WTC11 (cell line): ENCODE data around the gene SLC39A13. TPM values are rescaled to one million over a fixed set of nuclear protein-coding genes. Genes with fewer than 3 reads are reported as not detected.
A peak's percentile ranks its signal among the peaks of the same experiment; 100 is the strongest.

Source experiments
- ATAC-seq: fragments of 200-7000 bp; cut with Tn5 transposase; 2 replicates; pipeline ENCODE4 v1.10.0; 2021; ENCODE audit warnings: mild to moderate bottlenecking, moderate library complexity
- CTCF ChIA-PET: fragments of 300-600 bp; sonication (Branson Sonifier 250); formaldehyde crosslinking; loops from one replicate; lab custom pipeline; 2021; ENCODE audit warnings: antibody characterized with exemption; lab: Charles Lee
- POLR2A ChIA-PET: fragments of 350-600 bp; sonication (Branson Sonifier 250); formaldehyde crosslinking; loops from one replicate; lab custom pipeline; 2021; ENCODE audit warnings: antibody characterized with exemption; lab: Charles Lee
- DNase-seq: peaks from one replicate; pipeline ENCODE4 v3.0.0; 2021; ENCODE audit warnings: low spot score
- H3K27ac Mint-ChIP-seq: 2 replicates; pipeline ENCODE4 v1.8.0; 2021; ENCODE audit warnings: mixed read lengths
- H3K27me3 Mint-ChIP-seq: 2 replicates; pipeline ENCODE4 v1.8.0; 2021; ENCODE audit warnings: low read depth, mild to moderate bottlenecking, moderate library complexity, mixed read lengths
- H3K36me3 Mint-ChIP-seq: 2 replicates; pipeline ENCODE4 v1.8.0; 2021; ENCODE audit warnings: mixed read lengths
- H3K4me1 Mint-ChIP-seq: 2 replicates; pipeline ENCODE4 v1.8.0; 2022; ENCODE audit warnings: mixed read lengths
- H3K4me3 Mint-ChIP-seq: 2 replicates; pipeline ENCODE4 v1.8.0; 2021; ENCODE audit warnings: mild to moderate bottlenecking, moderate library complexity, mixed read lengths
- H3K9me3 Mint-ChIP-seq: 2 replicates; pipeline ENCODE4 v1.8.0; 2021; ENCODE audit warnings: mixed read lengths
- CBFB ChIP-seq: sonication (generic); formaldehyde crosslinking; IDR thresholded peaks from 2 replicates; pipeline ENCODE4 v1.8.1; 2022; ENCODE audit warnings: mild to moderate bottlenecking, low read depth, missing genetic modification reagents
- CREB1 ChIP-seq: sonication (generic); formaldehyde crosslinking; IDR thresholded peaks from 2 replicates; pipeline ENCODE4 v1.8.0; 2023; ENCODE audit warnings: mild to moderate bottlenecking, missing genetic modification reagents
- EMX1 ChIP-seq: fragments of 250-450 bp; sonication (Bioruptor Pico); IDR thresholded peaks from 2 replicates; pipeline ENCODE4 v1.8.0; 2021; ENCODE audit warnings: mild to moderate bottlenecking
- ESRRA ChIP-seq: sonication (generic); formaldehyde crosslinking; IDR thresholded peaks from 2 replicates; pipeline ENCODE4 v1.8.1; 2022; ENCODE audit warnings: mild to moderate bottlenecking, missing genetic modification reagents, borderline replicate concordance
- ETV6 ChIP-seq: sonication (generic); formaldehyde crosslinking; IDR thresholded peaks from 2 replicates; pipeline ENCODE4 v1.8.1; 2022; ENCODE audit warnings: mild to moderate bottlenecking, missing genetic modification reagents
- FOXK1 ChIP-seq: sonication (generic); formaldehyde crosslinking; IDR thresholded peaks from 2 replicates; pipeline ENCODE4 v1.8.0; 2022; ENCODE audit warnings: mild to moderate bottlenecking, moderate library complexity, missing genetic modification reagents
- FOXP4 ChIP-seq: sonication (generic); formaldehyde crosslinking; IDR thresholded peaks from 2 replicates; pipeline ENCODE4 v1.8.0; 2022; ENCODE audit warnings: mild to moderate bottlenecking, missing genetic modification reagents
- GABPB1 ChIP-seq: sonication (generic); formaldehyde crosslinking; IDR thresholded peaks from 2 replicates; pipeline ENCODE4 v1.8.1; 2023; ENCODE audit warnings: mild to moderate bottlenecking, missing genetic modification reagents
- GRHL2 ChIP-seq: fragments of 250-450 bp; sonication (Bioruptor Pico); IDR thresholded peaks from 2 replicates; pipeline ENCODE4 v1.8.0; 2022; ENCODE audit warnings: mild to moderate bottlenecking, moderate library complexity; ENCODE audit not compliant: insufficient replicate concordance, severe bottlenecking
- JAZF1 ChIP-seq: fragments of 250-450 bp; sonication (Bioruptor Pico); IDR thresholded peaks from 2 replicates; pipeline ENCODE4 v1.9.0; 2021; ENCODE audit warnings: moderate library complexity, mild to moderate bottlenecking, inconsistent platforms
- JUN ChIP-seq: sonication (generic); formaldehyde crosslinking; IDR thresholded peaks from 2 replicates; pipeline ENCODE4 v1.8.0; 2023; ENCODE audit warnings: mild to moderate bottlenecking, missing genetic modification reagents
- NR2C2 ChIP-seq: sonication (generic); formaldehyde crosslinking; IDR thresholded peaks from 2 replicates; pipeline ENCODE4 v1.8.0; 2022; ENCODE audit warnings: mild to moderate bottlenecking, missing genetic modification reagents
- RELA ChIP-seq: sonication (generic); formaldehyde crosslinking; IDR thresholded peaks from 2 replicates; pipeline ENCODE4 v1.8.1; 2022; ENCODE audit warnings: missing genetic modification reagents, mild to moderate bottlenecking, borderline replicate concordance
- ZNF281 ChIP-seq: sonication (generic); formaldehyde crosslinking; IDR thresholded peaks from 2 replicates; pipeline ENCODE4 v1.8.0; 2023; ENCODE audit warnings: mild to moderate bottlenecking, missing genetic modification reagents
- ZNF317 ChIP-seq: sonication (generic); formaldehyde crosslinking; IDR thresholded peaks from 2 replicates; pipeline ENCODE4 v1.8.1; 2023; ENCODE audit warnings: low read depth, mild to moderate bottlenecking, moderate library complexity, missing genetic modification reagents, borderline replicate concordance
- total RNA-seq: library from RNA; stranded (reverse); gene quantifications from 3 replicates; pipeline ENCODE4 v1.2.3, GENCODE V29; 2021
- TF ChIP-seq, protein P1 (sequence below): sonication (generic); formaldehyde crosslinking; IDR thresholded peaks from 2 replicates; pipeline ENCODE4 v1.8.0; 2022; ENCODE audit warnings: mild to moderate bottlenecking, missing genetic modification reagents
- TF ChIP-seq, protein P2 (sequence below): sonication (generic); formaldehyde crosslinking; IDR thresholded peaks from 2 replicates; pipeline ENCODE4 v1.8.0; 2022; ENCODE audit warnings: mild to moderate bottlenecking, missing genetic modification reagents
- TF ChIP-seq, protein P3 (sequence below): fragments of 250-450 bp; sonication (Bioruptor Pico); IDR thresholded peaks from 2 replicates; pipeline ENCODE4 v1.9.0; 2021; ENCODE audit warnings: moderate library complexity, mild to moderate bottlenecking, inconsistent platforms, borderline replicate concordance
- TF ChIP-seq, protein P4 (sequence below): sonication (generic); formaldehyde crosslinking; IDR thresholded peaks from 2 replicates; pipeline ENCODE4 v1.8.1; 2022; ENCODE audit warnings: low read depth, mild to moderate bottlenecking, moderate library complexity, missing genetic modification reagents, borderline replicate concordance
- TF ChIP-seq, protein P5 (sequence below): sonication (generic); formaldehyde crosslinking; IDR thresholded peaks from 2 replicates; pipeline ENCODE4 v1.8.1; 2023; ENCODE audit warnings: mild to moderate bottlenecking, missing genetic modification reagents

Gene SLC39A13
- total RNA-seq, 1 experiment from 2014 or later: 38.2 TPM

GRCh38 chr11:47442514-47442913, 34.1 kb downstream of the SLC39A13 start:
- DNase-seq (no peak), ATAC-seq (no peak)
- H3K4me1 Mint-ChIP-seq: no peaks in the 10 kb centered on the region
- no peak for TF ChIP-seq ESRRA (CRISPR knock-in tag)
- no peak for TF ChIP-seq EMX1 (CRISPR knock-in tag)
- no peak for TF ChIP-seq GABPB1 (CRISPR knock-in tag)
- no peak for TF ChIP-seq ZNF317 (CRISPR knock-in tag)
- TF ChIP-seq, protein P1, sequence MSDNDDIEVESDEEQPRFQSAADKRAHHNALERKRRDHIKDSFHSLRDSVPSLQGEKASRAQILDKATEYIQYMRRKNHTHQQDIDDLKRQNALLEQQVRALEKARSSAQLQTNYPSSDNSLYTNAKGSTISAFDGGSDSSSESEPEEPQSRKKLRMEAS (CRISPR knock-in tag): no peak
- no peak for TF ChIP-seq CREB1 (CRISPR knock-in tag)
- TF ChIP-seq FOXP4 (CRISPR knock-in tag): no peak
- TF ChIP-seq, protein P2, sequence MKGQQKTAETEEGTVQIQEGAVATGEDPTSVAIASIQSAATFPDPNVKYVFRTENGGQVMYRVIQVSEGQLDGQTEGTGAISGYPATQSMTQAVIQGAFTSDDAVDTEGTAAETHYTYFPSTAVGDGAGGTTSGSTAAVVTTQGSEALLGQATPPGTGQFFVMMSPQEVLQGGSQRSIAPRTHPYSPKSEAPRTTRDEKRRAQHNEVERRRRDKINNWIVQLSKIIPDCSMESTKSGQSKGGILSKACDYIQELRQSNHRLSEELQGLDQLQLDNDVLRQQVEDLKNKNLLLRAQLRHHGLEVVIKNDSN (CRISPR knock-in tag): no peak
- TF ChIP-seq ZNF281: no peak
- TF ChIP-seq NR2C2 (CRISPR knock-in tag): no peak
- no peak for TF ChIP-seq JUN
- TF ChIP-seq, all 79 proteins: peak for 0
- Mint-ChIP-seq H3K36me3 (no peaks in the 10 kb centered on the region), H3K4me3 (no peak overlapping the region), H3K27ac (no peak overlapping the region), H3K27me3 (no peaks in the 10 kb centered on the region), H3K9me3 (no peaks in the 10 kb centered on the region)
- CTCF ChIA-PET: interaction anchor here (0.6 to 2.3 kb wide), 5 partner anchors 9 to 109 kb away, joined by 3 to 30 read pairs (median 3); no protein-coding TSS in a partner anchor
- POLR2A ChIA-PET: no interaction called here

DNA sequence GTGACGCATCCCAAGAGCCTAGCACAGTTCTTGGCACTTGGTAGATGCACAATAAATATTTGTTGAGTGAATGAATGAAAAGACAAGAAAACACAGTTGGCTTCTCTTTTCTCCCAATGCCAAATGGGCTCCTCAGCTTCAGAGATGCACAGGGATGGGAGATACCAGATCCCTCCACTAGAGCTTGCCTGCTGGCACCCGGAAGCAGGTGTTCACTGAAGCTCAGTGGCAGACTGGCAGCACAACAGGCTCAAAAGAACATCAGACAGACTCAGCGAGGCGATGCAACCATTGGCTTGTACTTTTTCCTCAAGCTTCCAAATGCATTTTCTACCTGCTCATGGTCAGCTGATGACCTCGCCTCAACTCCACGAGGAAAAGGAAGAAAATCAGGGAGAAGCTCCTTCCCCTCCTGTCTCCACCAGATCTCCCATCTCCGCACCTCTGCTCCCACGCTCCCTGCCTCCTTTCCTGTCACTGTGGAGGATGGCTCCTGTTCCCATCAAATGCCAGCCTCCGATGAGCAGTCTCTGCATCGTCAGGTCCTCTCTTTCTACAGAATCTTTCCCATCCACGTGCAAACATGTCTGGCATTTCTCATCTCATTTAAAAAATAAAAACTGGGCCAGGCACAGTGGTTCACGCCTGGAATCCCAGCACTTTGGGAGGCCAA, 34.8 kb downstream of the SLC39A13 start:
- ATAC-seq (peak; percentile 60), DNase-seq (no peak)
- ChIA-PET CTCF (interaction anchor here (0.6 to 2.3 kb wide), 5 partner anchors 10 to 108 kb away, joined by 3 to 30 read pairs (median 3); no protein-coding TSS in a partner anchor), POLR2A (interaction anchor here (0.5 kb wide), 1 partner anchor 14 kb away, joined by 5 read pairs; no protein-coding TSS in a partner anchor)
- Mint-ChIP-seq H3K36me3 (no peaks in the 10 kb centered on the region), H3K4me1 (no peaks in the 10 kb centered on the region), H3K27me3 (no peaks in the 10 kb centered on the region), H3K9me3 (no peaks in the 10 kb centered on the region), H3K4me3 (no peak overlapping the region), H3K27ac (no peak overlapping the region; the same call in 1 of the 2 replicates)
- TF ChIP-seq RELA: no peak
- no peak for TF ChIP-seq ZNF281
- no peak for TF ChIP-seq JUN
- TF ChIP-seq FOXK1 (CRISPR knock-in tag): no peak
- TF ChIP-seq, protein P3, sequence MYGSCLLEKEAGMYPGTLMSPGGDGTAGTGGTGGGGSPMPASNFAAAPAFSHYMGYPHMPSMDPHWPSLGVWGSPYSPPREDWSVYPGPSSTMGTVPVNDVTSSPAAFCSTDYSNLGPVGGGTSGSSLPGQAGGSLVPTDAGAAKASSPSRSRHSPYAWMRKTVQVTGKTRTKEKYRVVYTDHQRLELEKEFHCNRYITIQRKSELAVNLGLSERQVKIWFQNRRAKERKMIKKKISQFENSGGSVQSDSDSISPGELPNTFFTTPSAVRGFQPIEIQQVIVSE (CRISPR knock-in tag): no peak
- TF ChIP-seq CBFB (CRISPR knock-in tag): no peak
- TF ChIP-seq JAZF1 (CRISPR knock-in tag): no peak
- TF ChIP-seq, protein P1 (CRISPR knock-in tag): no peak
- TF ChIP-seq, protein P4, sequence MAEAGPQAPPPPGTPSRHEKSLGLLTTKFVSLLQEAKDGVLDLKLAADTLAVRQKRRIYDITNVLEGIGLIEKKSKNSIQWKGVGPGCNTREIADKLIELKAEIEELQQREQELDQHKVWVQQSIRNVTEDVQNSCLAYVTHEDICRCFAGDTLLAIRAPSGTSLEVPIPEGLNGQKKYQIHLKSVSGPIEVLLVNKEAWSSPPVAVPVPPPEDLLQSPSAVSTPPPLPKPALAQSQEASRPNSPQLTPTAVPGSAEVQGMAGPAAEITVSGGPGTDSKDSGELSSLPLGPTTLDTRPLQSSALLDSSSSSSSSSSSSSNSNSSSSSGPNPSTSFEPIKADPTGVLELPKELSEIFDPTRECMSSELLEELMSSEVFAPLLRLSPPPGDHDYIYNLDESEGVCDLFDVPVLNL: no peak
- TF ChIP-seq ETV6 (CRISPR knock-in tag): no peak
- TF ChIP-seq ESRRA (CRISPR knock-in tag): no peak
- no peak for TF ChIP-seq GRHL2 (CRISPR knock-in tag)
- TF ChIP-seq NR2C2 (CRISPR knock-in tag): no peak
- TF ChIP-seq, protein P5, sequence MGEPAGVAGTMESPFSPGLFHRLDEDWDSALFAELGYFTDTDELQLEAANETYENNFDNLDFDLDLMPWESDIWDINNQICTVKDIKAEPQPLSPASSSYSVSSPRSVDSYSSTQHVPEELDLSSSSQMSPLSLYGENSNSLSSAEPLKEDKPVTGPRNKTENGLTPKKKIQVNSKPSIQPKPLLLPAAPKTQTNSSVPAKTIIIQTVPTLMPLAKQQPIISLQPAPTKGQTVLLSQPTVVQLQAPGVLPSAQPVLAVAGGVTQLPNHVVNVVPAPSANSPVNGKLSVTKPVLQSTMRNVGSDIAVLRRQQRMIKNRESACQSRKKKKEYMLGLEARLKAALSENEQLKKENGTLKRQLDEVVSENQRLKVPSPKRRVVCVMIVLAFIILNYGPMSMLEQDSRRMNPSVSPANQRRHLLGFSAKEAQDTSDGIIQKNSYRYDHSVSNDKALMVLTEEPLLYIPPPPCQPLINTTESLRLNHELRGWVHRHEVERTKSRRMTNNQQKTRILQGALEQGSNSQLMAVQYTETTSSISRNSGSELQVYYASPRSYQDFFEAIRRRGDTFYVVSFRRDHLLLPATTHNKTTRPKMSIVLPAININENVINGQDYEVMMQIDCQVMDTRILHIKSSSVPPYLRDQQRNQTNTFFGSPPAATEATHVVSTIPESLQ: no peak
